GM12878 (cell line): Measurements from ENCODE around the gene TMEM174. TPM values are rescaled to one million over a fixed set of nuclear protein-coding genes. Genes with fewer than 3 reads are reported as not detected.

Experiments used
- ATAC-seq: fragments of 200-7000 bp; cut with Tn5 transposase; 3 replicates; pipeline ENCODE4 v1.9.1; 2020; ENCODE audit warnings: mild to moderate bottlenecking, moderate library complexity
- BruUV-seq: library from RNA; stranded (reverse); fragments of 400-500 nt; replicated peaks from 2 replicates; lab custom pipeline; 2021; lab: Mats Ljungman, UMichigan
- CTCF ChIA-PET: fragments of 300-600 bp; sonication (Branson Sonifier 250); formaldehyde crosslinking; extraction: SDS; loops from one replicate; lab custom pipeline; 2021; ENCODE audit warnings: inconsistent platforms; lab: Yijun Ruan, JAX
- POLR2A ChIA-PET: fragments of 350-600 bp; formaldehyde crosslinking; extraction: SDS; loops from one replicate; lab custom pipeline; 2021; ENCODE audit warnings: inconsistent platforms; lab: Charles Lee
- RAD21 ChIA-PET: fragments of 300-600 bp; sonication (Branson Sonifier 250); formaldehyde crosslinking; loops from one replicate; lab custom pipeline; 2023; ENCODE audit warnings: antibody characterized with exemption; ENCODE audit not compliant: unreplicated experiment; lab: Charles Lee
- SMC1A ChIA-PET: fragments of 300-600 bp; sonication (Branson Sonifier 250); formaldehyde crosslinking; loops from one replicate; lab custom pipeline; 2023; ENCODE audit not compliant: unreplicated experiment, uncharacterized antibody; lab: Charles Lee
- DNase-seq: peaks from one replicate; pipeline ENCODE4 v3.0.0-alpha.2; 2011; ENCODE audit warnings: low read depth, low spot score
- FAIRE-seq: peaks from 3 replicates; lab custom pipeline; 2011; peaks lifted over from hg19 to GRCh38; lab: Jason Lieb, UNC
- H2AFZ ChIP-seq: 2 replicates; pipeline ENCODE4 v1.6.0; 2011; ENCODE audit warnings: low read depth, low read length, control low read depth; ENCODE audit not compliant: control insufficient read depth
- H3K27ac ChIP-seq: 2 replicates; pipeline ENCODE4 v1.5.1; 2011; ENCODE audit warnings: control low read depth; ENCODE audit not compliant: control insufficient read depth, insufficient read depth
- H3K27me3 ChIP-seq, 2 experiments: replicated peaks in 1 of 2; 2 replicates each; pipeline versions ENCODE4 v1.6.0 to v1.6.1; 2011; ENCODE audit warnings: low read length in 1 of 2; ENCODE audit not compliant: control insufficient read depth in 2 of 2, insufficient read depth in 2 of 2
- H3K36me3 ChIP-seq, 2 experiments: 2 replicates each; pipeline ENCODE4 v1.5.1; 2011; ENCODE audit warnings: low read length in 1 of 2; ENCODE audit not compliant: control insufficient read depth in 2 of 2, insufficient read depth in 2 of 2
- H3K4me1 ChIP-seq: 2 replicates; pipeline ENCODE4 v1.6.1; 2011; ENCODE audit warnings: mild to moderate bottlenecking, low read length, moderate library complexity, mixed read lengths; ENCODE audit not compliant: control insufficient read depth, insufficient read depth
- H3K4me2 ChIP-seq: 2 replicates; pipeline ENCODE4 v1.6.0; 2011; ENCODE audit warnings: control low read depth; ENCODE audit not compliant: control insufficient read depth, insufficient read depth
- H3K4me3 ChIP-seq: fragments of 200-600 bp; sonication (generic); 2 replicates; pipeline ENCODE4 v1.5.1; 2016
- H3K79me2 ChIP-seq: 2 replicates; pipeline ENCODE4 v1.6.0; 2011; ENCODE audit warnings: low read length; ENCODE audit not compliant: control insufficient read depth, insufficient read depth
- H3K9ac ChIP-seq: 2 replicates; pipeline ENCODE4 v1.8.0; 2011; ENCODE audit warnings: low read length, control low read depth, mixed read lengths; ENCODE audit not compliant: control insufficient read depth, insufficient read depth
- H3K9me3 ChIP-seq: replicated peaks from 3 replicates; pipeline ENCODE4 v1.5.1; 2011; ENCODE audit warnings: mild to moderate bottlenecking, low read length; ENCODE audit not compliant: control insufficient read depth, insufficient read depth
- H4K20me1 ChIP-seq: 2 replicates; pipeline ENCODE4 v1.6.0; 2011; ENCODE audit not compliant: control insufficient read depth, insufficient read depth
- BACH1 ChIP-seq: fragments of 450-650 bp; IDR thresholded peaks from 2 replicates; pipeline ENCODE4 v1.6.1; 2017; ENCODE audit warnings: mild to moderate bottlenecking, borderline replicate concordance
- BCL11A ChIP-seq: IDR thresholded peaks from 2 replicates; pipeline ENCODE4 v1.6.1; 2011; ENCODE audit warnings: low read depth, low read length
- CBX3 ChIP-seq: fragments of 200-600 bp; sonication (generic); IDR thresholded peaks from 2 replicates; pipeline ENCODE4 v1.6.1; 2016; ENCODE audit warnings: low read depth, borderline replicate concordance
- CTCF ChIP-seq, 3 experiments: IDR thresholded peaks in 2 of 3; conservative IDR thresholded peaks in 1 of 3; 2 replicates each; pipeline ENCODE4 v1.5.1; 2011; ENCODE audit warnings: low read depth in 3 of 3, low read length in 3 of 3, mild to moderate bottlenecking in 3 of 3, control low read depth in 2 of 3, moderate library complexity in 2 of 3, inconsistent platforms in 1 of 3, mixed read lengths in 1 of 3; ENCODE audit not compliant: control insufficient read depth in 2 of 3, insufficient read depth in 1 of 3; ENCODE audit errors: extremely low read depth in 1 of 3
- IKZF1 ChIP-seq: fragments of 450-650 bp; conservative IDR thresholded peaks from 2 replicates; pipeline ENCODE4 v1.6.1; 2017; ENCODE audit warnings: antibody characterized with exemption, mild to moderate bottlenecking
- MEF2B ChIP-seq: fragments of 450-650 bp; IDR thresholded peaks from 2 replicates; pipeline ENCODE4 v1.6.1; 2018; ENCODE audit warnings: mild to moderate bottlenecking, moderate library complexity; ENCODE audit not compliant: partially characterized antibody, poor library complexity, severe bottlenecking
- NR2F1 ChIP-seq: fragments of 450-650 bp; conservative IDR thresholded peaks from 2 replicates; pipeline ENCODE4 v1.6.1; 2017; ENCODE audit warnings: mild to moderate bottlenecking
- PML ChIP-seq: IDR thresholded peaks from 2 replicates; pipeline ENCODE4 v1.6.1; 2012; ENCODE audit warnings: low read length, inconsistent platforms
- RELB ChIP-seq: fragments of 450-650 bp; IDR thresholded peaks from 2 replicates; pipeline ENCODE4 v1.6.1; 2017; ENCODE audit warnings: low read depth, mild to moderate bottlenecking, moderate library complexity
- SIX5 ChIP-seq: IDR thresholded peaks from 2 replicates; pipeline ENCODE4 v1.6.1; 2011; ENCODE audit warnings: mild to moderate bottlenecking, low read depth, low read length, moderate library complexity; ENCODE audit not compliant: severe bottlenecking
- SMAD5 ChIP-seq: IDR thresholded peaks from 2 replicates; pipeline ENCODE4 v1.6.1; 2016; ENCODE audit warnings: antibody characterized with exemption, low read depth
- ZNF24 ChIP-seq: fragments of 450-650 bp; IDR thresholded peaks from 2 replicates; pipeline ENCODE4 v1.6.1; 2017; ENCODE audit warnings: antibody characterized with exemption, mild to moderate bottlenecking
- WGBS: methylation state at CpG from one replicate; pipeline ENCODE4 v1.1.6; 2016; ENCODE audit warnings: low lambda C conversion rate; ENCODE audit not compliant: insufficient replicate concordance, insufficient coverage; ENCODE audit errors: missing lambda C conversion rate; 5-methylcytosine and 5-hydroxymethylcytosine counted together
- in situ Hi-C: fragments of 300-500 bp; cut with MboI; formaldehyde crosslinking; loops from 9 replicates; pipeline ENCODE4 v1.14.3; 2018; ENCODE audit warnings: mixed read lengths
- intact Hi-C: fragments of 100-400 bp; cut with micrococcal nuclease; formaldehyde crosslinking; loops from one replicate; pipeline ENCODE4 v1.14.2; 2022; ENCODE audit not compliant: unreplicated experiment
- polyA plus RNA-seq, 11 experiments: library from polyadenylated mRNA; depleted of rRNA in 4 of 11; unstranded in 6 of 11; stranded (reverse) in 5 of 11; fragments of >200 nt; fragmentation: Nextera tagmentation in 4 of 11; fragmentation: Illumina TruSeq in 1 of 11; extraction: Ambion mirVana in 4 of 11; extraction: Trizol in 1 of 11; gene quantifications; 1 replicate in 1 of 11; 2 replicates in 10 of 11; pipeline versions ENCODE4 v1.2.1 to v1.2.3, GENCODE V29; 2011 to 2016; ENCODE audit warnings: inconsistent platforms in 2 of 11, missing spikeins in 2 of 11, low read depth in 1 of 11
- total RNA-seq, 4 experiments: library from RNA; depleted of rRNA in 3 of 4; stranded (reverse); fragments of >200 nt in 3 of 4; fragmentation: Illumina TruSeq in 1 of 4; extraction: Trizol in 1 of 4; gene quantifications; 2 replicates each; pipeline versions ENCODE4 v1.2.1 to v1.2.3, GENCODE V29; 2013 to 2021
- TF ChIP-seq, protein P1 (sequence below): fragments of 450-650 bp; IDR thresholded peaks from 2 replicates; pipeline ENCODE4 v1.6.1; 2018; ENCODE audit warnings: borderline replicate concordance, mild to moderate bottlenecking; ENCODE audit not compliant: partially characterized antibody
- TF ChIP-seq, protein P2 (sequence below): fragments of 450-650 bp; formaldehyde crosslinking; IDR thresholded peaks from 2 replicates; pipeline ENCODE4 v1.4.0; 2020; ENCODE audit warnings: mild to moderate bottlenecking, moderate library complexity

TMEM174 gene
- total and polyA plus RNA-seq, 10 of the 15 experiments (the other 5 are each of a cell fraction or from before 2014, with no cell fraction given) = not detected

- TF ChIP-seq BACH1 (no peak), RELB (no peak), ZNF24 (no peak), SMAD5 (no peak), IKZF1 (no peak), SIX5 (no peak), NR2F1 (no peak), BCL11A (no peak), CTCF (IDR thresholded peaks at IDR 0.05 in 2 of 3, conservative IDR thresholded peaks at IDR 0.05 in 1 of 3; ENCODE audit: control insufficient read depth in 2 of 3, extremely low read depth in 1 of 3, insufficient read depth in 1 of 3, low read depth in 3 of 3, low read length in 3 of 3) (no peak), MEF2B (no peak), CBX3 (no peak), PML (no peak)
- TF ChIP-seq, protein P1, sequence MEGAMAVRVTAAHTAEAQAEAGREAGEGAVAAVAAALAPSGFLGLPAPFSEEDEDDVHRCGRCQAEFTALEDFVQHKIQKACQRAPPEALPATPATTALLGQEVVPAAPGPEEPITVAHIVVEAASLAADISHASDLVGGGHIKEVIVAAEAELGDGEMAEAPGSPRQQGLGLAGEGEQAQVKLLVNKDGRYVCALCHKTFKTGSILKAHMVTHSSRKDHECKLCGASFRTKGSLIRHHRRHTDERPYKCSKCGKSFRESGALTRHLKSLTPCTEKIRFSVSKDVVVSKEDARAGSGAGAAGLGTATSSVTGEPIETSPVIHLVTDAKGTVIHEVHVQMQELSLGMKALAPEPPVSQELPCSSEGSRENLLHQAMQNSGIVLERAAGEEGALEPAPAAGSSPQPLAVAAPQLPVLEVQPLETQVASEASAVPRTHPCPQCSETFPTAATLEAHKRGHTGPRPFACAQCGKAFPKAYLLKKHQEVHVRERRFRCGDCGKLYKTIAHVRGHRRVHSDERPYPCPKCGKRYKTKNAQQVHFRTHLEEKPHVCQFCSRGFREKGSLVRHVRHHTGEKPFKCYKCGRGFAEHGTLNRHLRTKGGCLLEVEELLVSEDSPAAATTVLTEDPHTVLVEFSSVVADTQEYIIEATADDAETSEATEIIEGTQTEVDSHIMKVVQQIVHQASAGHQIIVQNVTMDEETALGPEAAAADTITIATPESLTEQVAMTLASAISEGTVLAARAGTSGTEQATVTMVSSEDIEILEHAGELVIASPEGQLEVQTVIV = no peak
- TF ChIP-seq, protein P2, sequence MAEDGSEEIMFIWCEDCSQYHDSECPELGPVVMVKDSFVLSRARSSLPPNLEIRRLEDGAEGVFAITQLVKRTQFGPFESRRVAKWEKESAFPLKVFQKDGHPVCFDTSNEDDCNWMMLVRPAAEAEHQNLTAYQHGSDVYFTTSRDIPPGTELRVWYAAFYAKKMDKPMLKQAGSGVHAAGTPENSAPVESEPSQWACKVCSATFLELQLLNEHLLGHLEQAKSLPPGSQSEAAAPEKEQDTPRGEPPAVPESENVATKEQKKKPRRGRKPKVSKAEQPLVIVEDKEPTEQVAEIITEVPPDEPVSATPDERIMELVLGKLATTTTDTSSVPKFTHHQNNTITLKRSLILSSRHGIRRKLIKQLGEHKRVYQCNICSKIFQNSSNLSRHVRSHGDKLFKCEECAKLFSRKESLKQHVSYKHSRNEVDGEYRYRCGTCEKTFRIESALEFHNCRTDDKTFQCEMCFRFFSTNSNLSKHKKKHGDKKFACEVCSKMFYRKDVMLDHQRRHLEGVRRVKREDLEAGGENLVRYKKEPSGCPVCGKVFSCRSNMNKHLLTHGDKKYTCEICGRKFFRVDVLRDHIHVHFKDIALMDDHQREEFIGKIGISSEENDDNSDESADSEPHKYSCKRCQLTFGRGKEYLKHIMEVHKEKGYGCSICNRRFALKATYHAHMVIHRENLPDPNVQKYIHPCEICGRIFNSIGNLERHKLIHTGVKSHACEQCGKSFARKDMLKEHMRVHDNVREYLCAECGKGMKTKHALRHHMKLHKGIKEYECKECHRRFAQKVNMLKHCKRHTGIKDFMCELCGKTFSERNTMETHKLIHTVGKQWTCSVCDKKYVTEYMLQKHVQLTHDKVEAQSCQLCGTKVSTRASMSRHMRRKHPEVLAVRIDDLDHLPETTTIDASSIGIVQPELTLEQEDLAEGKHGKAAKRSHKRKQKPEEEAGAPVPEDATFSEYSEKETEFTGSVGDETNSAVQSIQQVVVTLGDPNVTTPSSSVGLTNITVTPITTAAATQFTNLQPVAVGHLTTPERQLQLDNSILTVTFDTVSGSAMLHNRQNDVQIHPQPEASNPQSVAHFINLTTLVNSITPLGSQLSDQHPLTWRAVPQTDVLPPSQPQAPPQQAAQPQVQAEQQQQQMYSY = no peak
- DNase-seq (no peak), FAIRE-seq (no peak), ATAC-seq (no peak)
- SMC1A ChIA-PET = no interaction called here
- CTCF ChIA-PET = no interaction called here
- Histone ChIP-seq H3K27me3 (peaks cover 1 to 2% of the 10 kb centered on the region in 2 experiments; a peak in 1 of 4 replicates), H3K4me3 (no peak overlapping the region), H3K36me3 (no peaks in the 10 kb centered on the region), H3K4me1 (no peaks in the 10 kb centered on the region), H4K20me1 (no peaks in the 10 kb centered on the region), H2AFZ (no peak overlapping the region), H3K4me2 (no peak overlapping the region), H3K9me3 (no peaks in the 10 kb centered on the region), H3K9ac (no peak overlapping the region), H3K79me2 (no peaks in the 10 kb centered on the region), H3K27ac (no peak overlapping the region)
- WGBS = 35% methylated on average over 3 of the region's 3 CpGs
- in situ Hi-C loops (no loop called here), intact Hi-C loops (no loop called here)
- RAD21 ChIA-PET = no interaction called here
- BruUV-seq = no TSS peak
- POLR2A ChIA-PET = no interaction called here
These were observed 33.5 kb upstream of the TMEM174 start for GRCh38 chr5:73139485-73139884.
